ENCODE data around the gene CCL26. TPM values are rescaled to one million over a fixed set of nuclear protein-coding genes. Genes with fewer than 3 reads are reported as not detected.
"Not testable (repeated sequence)": the region's sequence is repeated elsewhere in the genome, so short reads cannot be mapped to it uniquely, and the experiment has no call there.

CCL26 gene
- total RNA-seq, 1 experiment from 2014 or later: 0.49 TPM

GRCh38 chr7:75722373-75722772 is 49.6 kb downstream of the CCL26 start (continued):
- TF ChIP-seq ATF3 (IDR thresholded peaks at IDR 0.05): no peak
- TF ChIP-seq, protein P1, sequence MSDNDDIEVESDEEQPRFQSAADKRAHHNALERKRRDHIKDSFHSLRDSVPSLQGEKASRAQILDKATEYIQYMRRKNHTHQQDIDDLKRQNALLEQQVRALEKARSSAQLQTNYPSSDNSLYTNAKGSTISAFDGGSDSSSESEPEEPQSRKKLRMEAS (IDR thresholded peaks at IDR 0.05): no peak
- TF ChIP-seq EZH2 (IDR thresholded peaks at IDR 0.05): no peak
- no peak for TF ChIP-seq SRF (IDR thresholded peaks at IDR 0.05; ENCODE audit: low read depth)
- no peak for TF ChIP-seq SIN3A (IDR thresholded peaks at IDR 0.05; ENCODE audit: low read depth)
- no peak for TF ChIP-seq CEBPB (IDR thresholded peaks at IDR 0.05; ENCODE audit: low read depth)
- no peak for TF ChIP-seq JUND (IDR thresholded peaks at IDR 0.05)

GRCh38 chr7:75721922-75722321 is 50.1 kb downstream of the CCL26 start:
- H3K27me3 ChIP-seq (ENCODE audit: insufficient read depth, low read length); H3K4me2 ChIP-seq (ENCODE audit: low read length); RAD21 ChIA-PET (ENCODE audit: low non-redundant PET in 1 of 2, low total read pairs in 2 of 2, uncharacterized antibody in 2 of 2, unreplicated experiment in 2 of 2); BruUV-seq (replicated peaks); H2AFZ ChIP-seq (ENCODE audit: low read depth, low read length, poor library complexity, severe bottlenecking); H3K9me3 ChIP-seq (ENCODE audit: control insufficient read depth in 1 of 2, insufficient read depth in 1 of 2, low read depth in 1 of 2, low read length in 2 of 2); H4K20me1 ChIP-seq (ENCODE audit: insufficient read depth); POLR2A ChIA-PET; H3K36me3 ChIP-seq (ENCODE audit: control insufficient read depth in 1 of 2, insufficient read depth in 2 of 2, low read length in 2 of 2); CTCF ChIA-PET; ATAC-seq; H3K9ac ChIP-seq (ENCODE audit: low read length); H3K27ac ChIP-seq (ENCODE audit: low read depth, low read length); H3K79me2 ChIP-seq (ENCODE audit: insufficient read depth, low read length); H3K9me2 ChIP-seq (ENCODE audit: insufficient read depth); DNase-seq (ENCODE audit: low read depth, low spot score); H3K4me3 ChIP-seq (replicated peaks in 1 of 2; ENCODE audit: low read depth in 1 of 2, low read length in 2 of 2); intact Hi-C loops (cut with micrococcal nuclease): not testable (repeated sequence)
- peaks cover 10 to 11% of the 10 kb centered on the region in 2 experiments for H3K4me1 ChIP-seq (ENCODE audit: control insufficient read depth in 1 of 2, insufficient read depth in 2 of 2, low read length in 2 of 2)

DNA sequence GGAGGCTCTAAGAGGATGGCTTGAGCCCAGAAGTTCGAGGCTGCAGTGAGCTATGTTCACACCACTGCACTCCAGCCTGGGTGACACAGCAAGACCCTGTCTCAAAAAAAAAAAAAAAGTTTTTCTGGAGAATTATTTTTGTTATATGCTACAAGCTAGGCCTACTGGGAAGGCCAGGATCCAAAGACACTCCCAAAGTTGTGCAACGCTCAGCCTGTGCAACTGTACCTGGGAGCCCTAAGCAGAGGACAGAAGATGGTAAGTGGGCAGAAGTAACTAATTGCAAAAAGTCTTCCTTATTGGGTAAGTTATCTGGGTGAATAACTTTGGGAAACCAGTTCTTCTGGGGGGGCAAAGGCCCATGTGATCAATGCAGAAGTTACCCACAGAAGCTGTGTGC is 50.6 kb downstream of the CCL26 start:
- H3K27ac ChIP-seq (ENCODE audit: low read depth, low read length): no peak overlapping the region
- CTCF ChIA-PET: no interaction called here

More for the DNA sequence above, 50.6 kb downstream of the CCL26 start:
- Histone ChIP-seq H3K9me2 (ENCODE audit: insufficient read depth) (no peaks in the 10 kb centered on the region), H3K79me2 (ENCODE audit: insufficient read depth, low read length) (no peaks in the 10 kb centered on the region), H3K4me1 (ENCODE audit: control insufficient read depth in 1 of 2, insufficient read depth in 2 of 2, low read length in 2 of 2) (peaks cover 9 to 15% of the 10 kb centered on the region in 2 experiments), H3K4me3 (replicated peaks in 1 of 2; ENCODE audit: low read depth in 1 of 2, low read length in 2 of 2) (no peak overlapping the region), H3K9me3 (ENCODE audit: control insufficient read depth in 1 of 2, insufficient read depth in 1 of 2, low read depth in 1 of 2, low read length in 2 of 2) (no peaks in the 10 kb centered on the region), H2AFZ (ENCODE audit: low read depth, low read length, poor library complexity, severe bottlenecking) (no peak overlapping the region), H3K27me3 (ENCODE audit: insufficient read depth, low read length) (no peaks in the 10 kb centered on the region), H3K4me2 (ENCODE audit: low read length) (no peak overlapping the region), H3K9ac (ENCODE audit: low read length) (no peak overlapping the region), H4K20me1 (ENCODE audit: insufficient read depth) (no peaks in the 10 kb centered on the region), H3K36me3 (ENCODE audit: control insufficient read depth in 1 of 2, insufficient read depth in 2 of 2, low read length in 2 of 2) (no peaks in the 10 kb centered on the region)
- ChIA-PET RAD21 (ENCODE audit: low non-redundant PET in 1 of 2, low total read pairs in 2 of 2, uncharacterized antibody in 2 of 2, unreplicated experiment in 2 of 2) (interaction anchor here in 1 of 2 experiments (0.7 kb wide), 1 partner anchor 9 kb away, joined by 3 read pairs; no protein-coding TSS in a partner anchor), POLR2A (no interaction called here)
- no TSS peak for BruUV-seq (replicated peaks)
- TF ChIP-seq POLR2AphosphoS5 (IDR thresholded peaks at IDR 0.05; ENCODE audit: low read depth, low read length) (no peak), ATF3 (IDR thresholded peaks at IDR 0.05) (no peak), SRF (IDR thresholded peaks at IDR 0.05; ENCODE audit: low read depth) (no peak), ELF1 (IDR thresholded peaks at IDR 0.05; ENCODE audit: borderline replicate concordance, low read depth) (no peak), EZH2 (IDR thresholded peaks at IDR 0.05) (no peak), JUND (IDR thresholded peaks at IDR 0.05) (no peak), EZH2phosphoT487 (IDR thresholded peaks at IDR 0.05; ENCODE audit: borderline replicate concordance) (no peak)
- TF ChIP-seq, protein P1 (IDR thresholded peaks at IDR 0.05): no peak
- ATAC-seq: no peak
- no peak for DNase-seq (ENCODE audit: low read depth, low spot score)
- intact Hi-C loops (cut with micrococcal nuclease): no loop called here
